Stimulated activated CD8-positive, alpha-beta memory T cell treated with anti-CD3 and anti-CD28 coated beads, Interleukin-7, amount 100 ng/mL, for 4 hours (primary cell): Measurements from ENCODE around the gene PLXDC1.
"Not testable (repeated sequence)": the region's sequence is repeated elsewhere in the genome, so short reads cannot be mapped to it uniquely, and the experiment has no call there.

Experiments
- DNase-seq, 2 donors: peaks; one replicate each; pipeline ENCODE4 v3.0.0-alpha.2; 2020; ENCODE audit warnings: low read depth in 2 of 2

The PLXDC1 gene

DNA sequence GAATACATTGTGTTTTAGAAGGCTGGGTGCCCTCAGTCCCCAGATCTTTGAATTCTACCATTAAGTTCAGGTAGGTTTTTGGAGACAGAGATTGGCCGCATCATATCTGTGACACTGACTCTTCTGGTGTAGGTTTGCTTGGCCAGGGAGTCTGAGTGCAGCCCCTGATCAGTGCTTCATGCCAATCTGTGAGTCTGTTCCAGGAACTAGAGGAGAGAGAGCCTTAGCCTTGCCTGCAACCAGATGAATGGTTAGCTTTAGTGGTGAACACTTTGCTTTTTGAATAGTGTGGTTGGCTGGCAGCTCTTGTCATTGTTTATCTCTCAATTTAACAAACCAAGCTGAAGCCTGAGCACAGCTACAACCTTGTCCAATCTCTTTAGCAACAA is 87.8 kb downstream of the PLXDC1 start:
- no peak for DNase-seq

DNA sequence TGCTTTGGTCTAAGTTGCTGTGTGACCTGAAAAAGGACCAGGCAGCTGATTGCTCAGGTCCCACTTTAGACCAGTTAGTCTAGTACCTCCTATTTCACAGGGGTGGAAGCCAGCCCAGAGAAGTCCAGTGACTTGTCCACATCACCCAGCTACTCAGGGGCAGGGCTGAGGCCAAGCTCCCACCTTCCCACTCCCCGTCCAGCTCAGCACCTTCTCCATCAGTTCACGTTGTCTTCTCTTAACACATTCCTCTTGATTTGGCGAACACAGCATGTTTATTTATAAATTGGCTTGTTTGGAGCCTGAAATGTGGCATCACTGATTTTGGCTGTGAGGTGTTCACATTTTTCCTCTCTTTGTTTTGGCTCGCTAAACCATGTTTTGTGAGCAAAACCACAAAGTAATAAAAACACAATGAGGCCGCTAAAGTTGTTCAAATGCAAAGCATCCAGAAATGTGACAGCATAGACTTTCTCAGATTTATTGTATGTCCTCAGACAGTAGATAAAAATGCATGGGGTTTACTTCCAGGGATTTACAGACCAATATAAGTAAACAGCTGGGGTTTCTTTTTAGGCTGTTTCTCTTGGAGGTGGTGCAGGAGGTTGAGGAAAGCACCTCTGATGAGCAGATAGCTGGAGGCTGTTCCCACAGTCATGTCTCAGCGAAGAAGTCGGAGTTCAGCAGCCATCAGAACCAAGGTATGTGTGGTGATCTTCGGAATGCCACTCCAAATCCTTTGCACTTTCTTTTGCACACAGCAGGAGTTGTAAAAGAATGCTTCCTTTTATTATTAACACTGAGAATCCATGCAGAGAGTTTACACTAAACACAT is 88.4 kb downstream of the PLXDC1 start:
- no peak for DNase-seq

DNA sequence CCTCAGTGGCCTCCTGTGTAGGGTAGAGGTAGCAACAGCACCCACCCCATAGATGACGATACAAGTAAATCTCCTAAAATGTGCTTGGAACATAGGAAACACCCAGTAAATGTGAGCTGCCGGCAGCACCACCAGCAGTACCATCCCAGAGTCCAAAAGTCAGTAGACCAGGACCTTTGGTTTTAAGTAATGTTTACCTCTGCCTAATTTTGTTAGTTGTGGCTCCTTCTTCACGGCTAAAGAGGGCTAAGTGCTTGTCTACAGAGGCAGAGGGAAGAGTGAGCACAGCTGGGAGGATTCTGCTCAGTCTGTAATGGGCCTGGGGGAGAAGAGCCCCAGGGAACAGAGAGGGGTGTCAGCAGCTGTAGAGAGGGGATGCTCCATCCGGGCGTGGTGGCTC is 92.9 kb downstream of the PLXDC1 start:
- no peak for DNase-seq

DNA sequence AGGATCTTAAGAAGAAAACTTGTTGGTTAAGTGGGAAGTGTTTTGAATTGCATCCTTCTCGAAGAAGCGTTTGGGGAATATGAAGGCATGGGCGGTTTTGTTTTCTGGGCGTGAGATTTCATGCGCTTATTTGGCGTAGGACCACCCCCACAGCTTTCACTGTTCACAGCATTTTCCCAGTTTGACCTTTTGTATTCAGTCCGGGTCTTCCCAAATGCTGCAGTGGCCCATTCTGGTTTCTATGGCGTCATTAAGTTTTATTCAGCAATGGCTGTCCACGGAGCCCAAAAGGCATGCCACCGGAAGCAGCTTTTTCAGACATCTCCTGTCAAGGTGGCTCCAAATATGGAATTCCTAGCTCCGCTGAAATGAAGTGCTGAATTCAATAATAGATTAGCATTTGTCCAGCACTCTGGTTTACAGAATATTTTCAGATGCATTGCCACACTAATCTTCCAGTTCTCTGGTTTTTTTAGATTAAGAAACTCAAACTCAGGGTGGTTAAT is 93.7 kb downstream of the PLXDC1 start:
- no peak for DNase-seq

DNA sequence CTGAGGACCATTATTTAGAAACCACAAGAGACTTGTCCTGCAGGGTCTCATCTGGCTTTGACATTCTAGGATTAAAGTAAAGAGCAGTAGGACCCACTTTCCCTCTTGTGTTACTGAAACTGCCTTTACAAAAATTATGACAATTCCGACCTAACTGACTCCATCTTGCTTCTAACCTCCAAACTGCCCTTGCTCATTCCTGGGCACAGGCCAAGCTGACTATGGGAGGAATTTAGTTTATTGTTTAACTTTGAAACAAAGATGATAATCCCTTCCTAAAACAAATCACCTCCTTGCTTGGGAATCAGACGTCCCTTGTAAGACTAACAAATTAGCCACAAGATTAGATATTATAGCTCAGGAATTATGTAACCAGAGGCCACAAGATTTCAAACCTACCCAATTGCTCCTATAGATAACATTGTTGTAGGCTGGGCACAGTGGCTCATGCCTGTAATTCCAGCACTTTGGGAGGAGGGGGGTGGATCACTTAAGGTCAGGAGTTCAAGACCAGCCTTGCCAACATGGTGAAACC is 97.3 kb downstream of the PLXDC1 start:
- no peak for DNase-seq

DNA sequence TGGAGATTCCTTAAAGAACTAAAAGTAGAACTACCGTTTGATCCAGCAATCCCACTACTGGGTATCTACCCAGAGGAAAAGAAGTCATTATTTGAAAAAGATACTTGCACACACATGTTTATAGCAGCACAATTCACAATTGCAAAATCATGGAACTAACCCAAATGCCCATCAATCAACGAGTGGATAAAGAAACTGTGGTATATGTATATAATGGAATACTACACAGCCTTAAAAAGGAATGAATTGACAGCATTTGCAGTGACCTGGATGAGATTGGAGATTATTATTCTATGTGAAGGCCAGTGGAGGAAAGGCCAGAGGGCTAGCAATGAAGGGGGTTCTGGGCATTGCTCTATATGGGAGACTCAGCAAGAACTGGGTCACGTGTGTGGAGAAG is 99.0 kb downstream of the PLXDC1 start:
- DNase-seq, result not testable (repeated sequence)

DNA sequence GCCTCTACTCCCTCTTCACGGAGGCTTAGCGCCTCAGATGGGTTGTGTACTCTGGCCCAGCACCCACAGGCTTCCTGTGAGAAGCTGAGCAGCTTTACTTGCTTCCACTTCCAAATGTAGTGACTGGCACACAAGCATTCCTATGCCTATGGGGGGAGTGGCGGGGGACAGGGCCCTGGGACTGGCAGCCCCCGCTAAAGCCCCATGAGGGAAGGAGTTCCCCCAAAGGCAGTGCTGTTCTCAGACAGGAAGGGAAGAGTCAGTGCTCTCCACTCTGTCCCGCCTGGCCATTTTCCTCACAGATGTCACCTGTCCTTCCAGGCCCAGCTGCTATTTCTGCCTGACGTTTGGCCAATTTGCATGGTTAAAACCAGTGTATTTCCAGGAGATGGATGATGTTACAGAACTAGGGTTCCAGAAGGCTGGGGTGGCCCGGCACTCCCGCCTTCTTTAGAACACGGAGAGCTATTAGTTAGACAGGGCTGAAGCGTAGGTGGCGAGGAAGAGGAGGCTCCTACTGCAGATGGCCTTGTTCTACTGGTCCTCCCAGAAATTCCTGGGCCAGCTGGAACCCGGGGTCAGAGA is 100.3 kb downstream of the PLXDC1 start:
- DNase-seq, result no peak

DNA sequence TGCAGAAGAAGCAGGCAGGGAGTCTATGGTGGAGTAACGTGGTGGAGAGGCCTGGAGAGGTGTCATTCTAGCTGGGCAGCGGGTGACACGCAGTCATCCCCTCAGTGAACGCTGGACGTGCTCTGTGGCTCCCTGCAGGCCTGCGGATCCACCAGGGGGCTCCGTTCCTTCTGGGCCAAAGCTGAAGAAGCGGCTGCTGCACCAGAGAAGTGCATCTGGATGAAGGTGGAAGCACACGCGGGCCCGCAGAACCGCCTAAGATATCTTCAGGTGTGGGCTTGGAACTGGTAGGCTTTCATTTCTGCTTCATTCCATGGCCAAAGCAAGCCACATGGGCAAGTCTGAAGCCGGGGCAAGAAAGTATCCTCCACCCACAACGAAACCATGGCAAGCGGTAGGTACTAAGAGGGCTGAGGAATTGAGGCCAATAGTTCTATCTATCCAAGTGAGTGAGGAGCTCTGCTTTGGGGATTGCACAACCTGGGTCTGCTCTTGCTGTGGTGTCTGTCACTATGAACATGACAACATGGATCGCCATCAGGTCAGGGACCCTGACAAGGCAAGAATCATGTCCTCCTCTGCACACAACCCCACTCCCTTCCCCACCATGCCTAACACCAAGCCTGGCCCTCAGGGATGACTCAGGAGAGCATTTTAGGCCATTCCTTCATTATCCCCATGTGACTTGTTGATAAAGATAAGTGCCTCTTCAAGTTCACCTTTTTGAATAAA is 105.3 kb downstream of the PLXDC1 start:
- no peak for DNase-seq

DNA sequence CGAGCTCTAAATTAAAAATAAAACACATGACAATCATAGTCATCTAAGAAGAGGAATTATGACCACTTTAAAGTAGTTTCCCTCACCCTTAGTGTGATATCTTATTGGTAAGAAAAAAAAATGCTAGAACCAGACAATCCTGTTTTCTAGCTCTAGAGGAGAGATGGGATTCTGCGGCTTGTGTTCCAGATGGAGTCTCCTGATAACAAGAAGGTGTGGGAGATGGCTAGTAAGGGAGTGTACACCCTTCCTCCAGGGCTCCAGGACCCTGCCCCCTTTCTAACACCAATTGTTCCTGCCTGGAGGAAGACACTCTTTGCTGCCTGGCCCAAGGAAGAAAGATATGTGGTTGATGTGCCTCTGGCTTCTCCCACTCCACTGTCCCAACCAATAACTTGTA is 115.4 kb downstream of the PLXDC1 start:
- no peak for DNase-seq

DNA sequence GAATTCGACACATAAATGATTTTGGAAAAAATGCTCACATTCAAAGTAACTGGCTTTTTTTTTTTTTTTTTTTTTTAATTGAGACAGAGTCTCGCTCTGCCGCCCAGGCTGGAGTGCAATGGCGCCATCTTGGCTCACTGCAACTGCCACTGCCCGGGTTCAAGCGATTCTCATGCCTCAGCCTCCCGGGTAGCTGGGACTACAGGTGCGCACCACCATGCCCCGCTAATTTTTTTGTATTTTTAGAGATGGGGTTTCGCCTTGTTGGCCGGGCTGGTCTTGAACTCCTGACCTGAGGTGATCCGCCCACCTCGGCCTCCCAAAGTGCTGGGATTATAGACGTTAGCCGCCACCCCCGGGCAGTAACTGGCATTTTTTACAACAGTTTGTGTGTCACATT is 115.9 kb downstream of the PLXDC1 start:
- not testable (repeated sequence) for DNase-seq

DNA sequence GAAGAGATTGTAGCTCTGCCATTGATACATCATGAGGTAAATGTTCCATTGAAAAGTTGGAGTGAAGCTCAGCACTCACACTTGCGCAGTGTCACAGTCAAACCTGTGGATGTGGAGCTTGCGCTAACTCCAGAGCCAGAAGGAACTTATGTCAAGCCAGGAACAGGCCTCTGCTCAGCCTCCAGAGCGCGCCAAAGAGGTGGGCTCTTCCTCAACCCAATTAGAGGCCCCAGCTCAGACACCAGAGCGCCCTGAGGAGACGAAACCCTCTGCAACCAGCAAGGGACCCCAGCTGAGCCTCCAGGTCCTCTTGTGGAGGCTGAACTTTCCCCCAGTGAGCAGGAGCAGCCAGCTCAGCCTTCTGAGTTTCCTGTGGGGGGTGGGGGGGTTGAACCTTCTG is 122.7 kb downstream of the PLXDC1 start:
- no peak for DNase-seq

DNA sequence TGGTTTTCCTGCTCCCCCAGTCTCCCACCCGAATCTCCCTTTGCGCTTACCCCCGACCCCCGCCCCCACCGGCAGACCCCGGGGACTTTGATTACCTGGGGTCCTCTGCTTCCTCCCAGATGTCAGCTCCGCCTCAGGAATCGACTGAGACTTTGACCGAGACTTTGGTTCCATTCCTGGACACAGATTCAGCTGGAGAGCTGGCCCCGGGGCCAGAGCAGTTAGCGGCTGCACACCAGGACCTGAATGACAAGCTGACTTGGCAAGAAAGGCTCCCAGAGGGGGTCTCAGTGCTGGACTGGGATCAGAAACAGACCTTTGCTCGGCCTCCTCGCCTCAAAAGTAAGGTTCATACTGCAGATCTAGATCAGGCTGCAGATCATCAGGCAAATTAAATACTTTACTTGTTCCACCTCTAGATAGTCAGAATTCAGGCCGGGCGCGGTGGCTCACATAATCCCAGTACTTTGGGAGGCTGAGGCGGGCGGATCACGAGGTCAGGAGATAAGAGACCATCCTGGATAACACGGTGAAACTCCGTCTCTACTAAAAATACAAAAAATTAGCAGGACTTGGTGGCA is 123.9 kb downstream of the PLXDC1 start:
- no peak for DNase-seq

DNA sequence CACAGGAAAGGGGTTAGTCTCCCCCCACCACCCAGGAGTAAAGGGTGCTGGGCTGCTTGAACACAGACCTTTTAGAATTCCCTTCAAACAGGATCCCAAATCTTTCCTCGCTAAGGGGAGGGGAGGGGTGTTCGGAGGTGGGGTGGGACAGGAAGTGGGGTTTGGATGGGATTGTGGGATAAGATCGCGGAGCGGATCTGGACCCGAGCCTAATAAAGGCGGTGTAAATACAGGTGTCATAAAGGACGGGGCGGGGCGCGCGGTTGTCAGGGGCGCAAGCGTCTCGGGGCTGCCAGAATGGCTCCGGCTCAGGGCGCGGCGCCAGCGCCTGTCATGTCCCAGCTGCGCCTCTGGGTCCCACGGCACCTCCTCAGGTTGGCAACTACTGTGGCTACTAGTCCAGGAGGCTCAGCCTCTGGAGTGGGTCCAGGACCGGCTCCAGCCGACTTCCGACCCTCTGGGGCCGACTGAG is 124.4 kb downstream of the PLXDC1 start:
- DNase-seq, result no peak

DNA sequence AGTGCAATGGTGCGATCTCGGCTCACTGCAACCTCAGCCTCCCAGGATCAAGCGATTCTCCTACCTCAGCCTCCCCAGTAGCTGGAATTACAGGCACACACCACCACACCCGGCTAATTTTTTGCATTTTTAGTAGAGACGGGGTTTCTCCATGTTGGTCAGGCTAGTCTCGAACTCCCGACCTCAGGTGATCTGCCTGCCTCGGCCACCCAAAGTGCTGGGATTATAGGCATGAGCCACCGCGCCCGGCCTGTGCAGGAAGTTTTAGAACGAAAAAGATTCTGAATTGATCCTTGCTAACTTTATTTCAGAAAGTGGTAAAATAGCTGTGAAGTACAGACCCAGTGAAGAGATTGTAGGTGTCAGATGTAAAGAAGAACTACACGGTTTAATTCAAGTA is 125.1 kb downstream of the PLXDC1 start:
- DNase-seq, result not testable (repeated sequence)

DNA sequence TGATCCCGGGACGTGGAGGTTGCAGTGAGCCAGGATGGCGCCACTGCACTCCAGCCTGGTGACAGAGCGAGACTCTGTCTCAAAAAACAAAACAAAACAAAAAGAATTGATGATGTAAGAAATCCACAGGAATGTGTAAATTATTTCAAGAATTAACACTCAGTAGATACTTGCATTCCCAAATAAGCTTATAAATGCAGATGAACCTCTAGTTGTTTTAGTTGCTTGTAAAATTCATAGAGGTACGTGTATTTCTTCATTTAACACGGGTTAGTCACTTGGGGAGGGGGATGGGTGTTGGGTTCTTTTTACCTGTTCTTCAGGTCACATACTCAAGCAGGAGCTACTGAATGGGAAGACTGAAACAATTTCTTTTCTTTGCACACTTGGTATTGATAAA is 128.5 kb downstream of the PLXDC1 start:
- no peak for DNase-seq

DNA sequence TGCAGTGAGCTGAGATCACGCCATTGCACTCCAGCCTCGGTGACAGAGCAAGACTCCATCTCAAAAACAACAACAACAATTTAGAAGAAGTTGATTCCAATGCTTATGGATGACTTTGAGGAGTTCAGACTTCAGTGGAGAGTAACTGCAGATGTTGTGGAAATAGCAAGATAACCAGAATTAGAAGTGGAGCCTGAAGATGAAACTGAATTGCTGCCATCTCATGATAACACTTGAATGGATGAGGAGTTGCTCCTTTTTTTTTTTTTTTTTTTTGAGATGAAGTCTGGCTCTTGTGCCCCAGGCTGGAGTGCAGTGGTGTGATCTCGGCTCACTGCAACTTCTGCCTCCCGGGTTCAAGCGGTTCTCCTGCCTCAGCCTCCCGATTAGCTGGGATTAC is 131.4 kb downstream of the PLXDC1 start:
- not testable (repeated sequence) for DNase-seq

DNA sequence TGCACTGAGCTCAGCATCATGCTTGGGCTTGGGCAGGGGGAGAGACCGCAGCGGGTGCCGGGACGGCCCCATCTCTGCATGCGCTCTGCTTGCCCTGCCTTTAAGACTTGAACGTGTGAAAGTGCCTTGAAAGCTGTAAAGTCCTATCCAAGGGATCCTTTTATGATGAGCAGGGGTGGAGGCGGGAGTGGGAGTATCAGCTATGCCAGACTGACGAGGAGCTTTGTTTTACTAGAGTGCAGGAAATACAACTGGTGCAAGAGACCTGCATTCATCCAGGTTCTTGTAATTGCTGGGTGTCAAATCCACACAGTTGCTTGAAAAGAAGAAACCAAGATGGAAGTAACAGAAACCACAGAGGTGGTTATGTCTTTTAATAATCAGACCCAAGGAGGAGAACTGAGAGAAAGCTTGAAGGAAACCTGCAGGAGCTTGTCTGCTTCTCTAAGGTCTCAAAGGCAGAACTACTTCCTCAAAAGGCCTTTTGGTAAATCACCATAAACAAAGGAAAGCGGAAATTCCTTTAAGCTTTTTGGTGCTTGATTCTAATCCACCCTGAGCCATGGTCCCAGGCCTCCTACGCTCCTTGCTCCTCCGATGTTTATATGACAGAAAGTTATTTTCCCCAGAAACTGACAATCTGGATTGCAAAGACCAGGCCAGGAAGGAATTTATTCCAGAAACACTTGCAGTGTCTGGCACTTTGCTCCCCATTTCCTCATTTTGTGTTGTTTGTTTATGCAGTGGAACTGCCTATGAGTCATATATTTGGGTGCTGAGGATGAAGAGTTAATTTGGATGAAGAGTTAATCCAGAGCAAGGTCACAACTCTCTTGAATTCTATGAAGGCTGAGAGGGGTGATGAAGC is 132.9 kb downstream of the PLXDC1 start:
- no peak for DNase-seq

DNA sequence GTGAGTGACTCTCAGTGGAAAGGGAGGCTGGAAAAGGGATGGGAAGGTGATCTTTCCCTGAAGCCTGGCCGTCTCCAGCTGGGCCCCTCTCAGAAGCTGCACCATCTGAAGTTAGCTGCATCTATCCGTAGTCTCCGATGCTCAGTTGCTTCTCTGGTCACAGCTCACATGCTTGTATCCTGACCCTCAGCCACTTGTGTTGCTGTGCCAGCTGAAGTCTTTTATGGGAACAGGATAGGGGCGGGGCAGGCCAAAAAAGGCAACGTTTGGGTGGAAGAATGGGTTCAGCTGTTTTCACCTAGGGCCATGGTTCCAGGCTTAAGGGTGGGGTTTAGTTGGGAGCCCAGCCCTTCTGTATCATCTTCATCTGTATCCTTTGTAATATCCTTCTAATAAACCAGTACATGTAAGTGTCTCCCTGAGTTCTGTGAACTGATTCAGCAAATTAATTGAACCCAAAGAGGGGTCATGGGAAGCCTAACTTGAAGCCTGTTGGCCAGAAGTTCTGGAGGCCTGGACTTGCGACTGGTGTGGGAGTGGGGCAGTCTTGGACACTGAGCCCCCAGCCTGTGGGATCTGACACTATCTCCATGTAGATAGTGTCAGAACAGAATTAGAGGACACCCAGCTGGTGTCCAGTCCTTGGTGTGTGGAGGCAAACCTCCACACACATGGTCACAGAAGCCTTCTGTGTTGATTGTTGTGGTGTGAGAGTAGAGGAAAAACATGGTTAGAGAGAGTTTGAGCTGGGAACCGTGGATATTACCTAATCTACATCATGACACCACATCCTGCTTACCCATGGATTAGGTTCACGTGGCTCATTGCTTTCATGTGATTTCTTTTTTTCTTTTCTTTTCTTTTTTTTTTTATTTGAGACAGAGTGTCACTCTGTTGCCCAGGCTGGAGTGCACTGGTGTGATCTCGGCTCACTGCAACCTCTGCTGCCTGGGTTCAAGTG is 135.0 kb downstream of the PLXDC1 start:
- no peak for DNase-seq

DNA sequence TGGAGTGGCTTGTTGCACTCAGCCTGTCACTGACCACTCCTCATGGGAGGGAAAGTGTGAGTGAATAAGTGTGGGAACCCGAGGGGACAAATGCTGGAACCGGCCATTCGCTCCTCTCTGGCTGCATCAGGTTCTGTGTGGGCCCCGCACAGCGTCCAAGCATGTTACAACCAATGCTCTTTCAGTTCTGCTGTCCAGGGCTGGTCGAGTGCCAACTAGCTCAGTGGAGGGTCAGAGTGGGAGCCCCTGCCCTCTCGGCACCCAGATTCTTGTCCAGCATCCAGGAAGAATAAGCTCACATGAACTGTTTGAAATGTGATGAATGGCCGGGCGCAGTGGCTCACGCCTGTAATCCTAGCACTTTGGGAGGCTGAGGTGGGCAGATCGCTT is 135.9 kb downstream of the PLXDC1 start:
- DNase-seq, result no peak
